ENCODE data around the gene KLHL17. TPM values are rescaled to one million over a fixed set of nuclear protein-coding genes. Genes with fewer than 3 reads are reported as not detected.

KLHL17 gene
- total and polyA plus RNA-seq, 9 of the 15 experiments (the other 6 are each of a cell fraction or from before 2014, with no cell fraction given): 0.14 to 84.8 (median 13.0) TPM

- TF ChIP-seq TOE1 (IDR thresholded peaks at IDR 0.05; ENCODE audit: borderline replicate concordance) (peak; percentile 55; the same call in 1 of the 2 replicates), TOE1 (CRISPR knock-in tag; IDR thresholded peaks at IDR 0.05; ENCODE audit: borderline replicate concordance, low read depth) (no peak), HMBOX1 (IDR thresholded peaks at IDR 0.05) (peak; percentile 44; the same call in 1 of the 2 replicates), ZNF140 (CRISPR knock-in tag; IDR thresholded peaks at IDR 0.05) (no peak), SETDB1 (IDR thresholded peaks at IDR 0.05; ENCODE audit: low read length) (no peak), PTTG1 (tag; IDR thresholded peaks at IDR 0.05; ENCODE audit: low read depth) (no peak), ZSCAN29 (IDR thresholded peaks at IDR 0.05) (no peak), E2F5 (CRISPR knock-in tag; IDR thresholded peaks at IDR 0.05) (no peak), THAP7 (CRISPR knock-in tag; IDR thresholded peaks at IDR 0.05) (no peak), NFIX (CRISPR knock-in tag; IDR thresholded peaks at IDR 0.05; ENCODE audit: low read depth) (no peak), ZNF217 (CRISPR knock-in tag; IDR thresholded peaks at IDR 0.05) (no peak), TRIM28 (IDR thresholded peaks at IDR 0.05) (no peak), SMARCB1 (IDR thresholded peaks at IDR 0.05; ENCODE audit: insufficient read length, low read depth) (no peak), ZNF274 (IDR thresholded peaks at IDR 0.05; ENCODE audit: borderline replicate concordance, low read depth, low read length) (no peak), POLR3A (IDR thresholded peaks at IDR 0.05; ENCODE audit: borderline replicate concordance, extremely low read depth, insufficient read depth, insufficient read length) (no peak), HNRNPH1 (optimal IDR thresholded peaks at IDR 0.05; ENCODE audit: low read depth, low read length) (no peak), ZNF395 (CRISPR knock-in tag; IDR thresholded peaks at IDR 0.05) (0 out of 2 replicates have a peak, but pooled peaks have one; percentile 19), ARID1B (IDR thresholded peaks at IDR 0.05) (peak; percentile 76), HCFC1 (IDR thresholded peaks at IDR 0.05; ENCODE audit: low read depth, low read length) (peak; percentile 62), CTCFL (IDR thresholded peaks at IDR 0.05; ENCODE audit: borderline replicate concordance, insufficient read depth, low read depth, low read length, poor library complexity, severe bottlenecking) (no peak), NONO (IDR thresholded peaks at IDR 0.05; ENCODE audit: low read depth in 2 of 2, low read length in 1 of 2) (no peak)
Measured at GRCh38 chr1:1013105-1013921, 52.9 kb downstream of the KLHL17 start, which contains the start of gene ISG15 (continued).
